Ishikawa (cell line): Measurements from ENCODE around the gene TCF4.

Source experiments
- CEBPB ChIP-seq: IDR thresholded peaks from 2 replicates; pipeline ENCODE4 v1.6.1; 2012
- CREB1 ChIP-seq: IDR thresholded peaks from 2 replicates; pipeline ENCODE4 v1.6.1; 2012; ENCODE audit warnings: low read depth
- EGR1 ChIP-seq: IDR thresholded peaks from 2 replicates; pipeline ENCODE4 v1.6.1; 2012
- EP300 ChIP-seq: IDR thresholded peaks from 2 replicates; pipeline ENCODE4 v1.6.1; 2012; ENCODE audit warnings: borderline replicate concordance
- FOXM1 ChIP-seq: IDR thresholded peaks from 2 replicates; pipeline ENCODE4 v1.6.1; 2012; ENCODE audit warnings: low read depth, borderline replicate concordance
- NFIC ChIP-seq: IDR thresholded peaks from 2 replicates; pipeline ENCODE4 v1.6.1; 2012
- RAD21 ChIP-seq: IDR thresholded peaks from 2 replicates; pipeline ENCODE4 v1.6.1; 2012; ENCODE audit warnings: low read depth
- TAF1 ChIP-seq: IDR thresholded peaks from 2 replicates; pipeline ENCODE4 v1.6.1; 2012; ENCODE audit warnings: low read depth, mild to moderate bottlenecking
- TCF12 ChIP-seq: IDR thresholded peaks from 2 replicates; pipeline ENCODE4 v1.6.1; 2012; ENCODE audit warnings: low read depth
- TEAD4 ChIP-seq: IDR thresholded peaks from 2 replicates; pipeline ENCODE4 v1.6.1; 2012
- USF1 ChIP-seq: IDR thresholded peaks from 2 replicates; pipeline ENCODE4 v1.6.1; 2012
- YY1 ChIP-seq: IDR thresholded peaks from 2 replicates; pipeline ENCODE4 v1.6.1; 2012; ENCODE audit warnings: low read depth
- ZBTB7A ChIP-seq: IDR thresholded peaks from 2 replicates; pipeline ENCODE4 v1.6.1; 2012; ENCODE audit warnings: low read depth
- TF ChIP-seq, protein P1 (sequence below): IDR thresholded peaks from 2 replicates; pipeline ENCODE4 v1.6.1; 2012; ENCODE audit warnings: low read depth, mild to moderate bottlenecking
- TF ChIP-seq, protein P2 (sequence below): IDR thresholded peaks from 2 replicates; pipeline ENCODE4 v1.6.1; 2012

Gene TCF4

DNA sequence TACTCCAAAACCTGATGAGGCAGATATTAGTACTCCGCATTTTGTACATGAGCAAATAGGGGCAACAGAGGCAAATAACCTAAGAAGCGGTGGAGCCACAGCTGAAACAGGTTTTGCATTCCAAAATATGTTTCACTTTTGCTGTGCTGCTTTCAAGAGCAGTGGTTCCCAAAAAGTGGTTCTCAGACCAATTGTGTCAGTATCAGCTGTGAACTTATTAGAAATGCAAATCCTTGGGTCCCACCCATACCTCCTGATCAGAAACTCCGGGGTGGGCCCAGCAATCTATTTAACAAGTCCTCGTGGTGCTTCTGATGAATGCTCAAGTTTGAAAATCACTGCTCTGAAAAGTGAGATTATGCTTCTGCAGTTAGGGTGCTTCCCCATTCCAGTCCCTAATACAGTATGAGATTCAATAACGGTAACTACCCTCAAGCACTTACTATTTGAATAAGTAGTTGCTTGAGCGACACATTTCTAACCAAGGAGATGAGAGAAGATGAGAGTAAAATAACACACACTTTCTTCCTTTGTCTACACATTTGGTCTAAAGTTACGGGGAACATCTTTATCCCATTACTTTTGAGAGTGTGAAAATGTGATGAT, 17.8 kb upstream of the TCF4 start:
- no peak for TF ChIP-seq USF1
- no peak for TF ChIP-seq TCF12
- TF ChIP-seq ZBTB7A = no peak
- TF ChIP-seq, protein P1, sequence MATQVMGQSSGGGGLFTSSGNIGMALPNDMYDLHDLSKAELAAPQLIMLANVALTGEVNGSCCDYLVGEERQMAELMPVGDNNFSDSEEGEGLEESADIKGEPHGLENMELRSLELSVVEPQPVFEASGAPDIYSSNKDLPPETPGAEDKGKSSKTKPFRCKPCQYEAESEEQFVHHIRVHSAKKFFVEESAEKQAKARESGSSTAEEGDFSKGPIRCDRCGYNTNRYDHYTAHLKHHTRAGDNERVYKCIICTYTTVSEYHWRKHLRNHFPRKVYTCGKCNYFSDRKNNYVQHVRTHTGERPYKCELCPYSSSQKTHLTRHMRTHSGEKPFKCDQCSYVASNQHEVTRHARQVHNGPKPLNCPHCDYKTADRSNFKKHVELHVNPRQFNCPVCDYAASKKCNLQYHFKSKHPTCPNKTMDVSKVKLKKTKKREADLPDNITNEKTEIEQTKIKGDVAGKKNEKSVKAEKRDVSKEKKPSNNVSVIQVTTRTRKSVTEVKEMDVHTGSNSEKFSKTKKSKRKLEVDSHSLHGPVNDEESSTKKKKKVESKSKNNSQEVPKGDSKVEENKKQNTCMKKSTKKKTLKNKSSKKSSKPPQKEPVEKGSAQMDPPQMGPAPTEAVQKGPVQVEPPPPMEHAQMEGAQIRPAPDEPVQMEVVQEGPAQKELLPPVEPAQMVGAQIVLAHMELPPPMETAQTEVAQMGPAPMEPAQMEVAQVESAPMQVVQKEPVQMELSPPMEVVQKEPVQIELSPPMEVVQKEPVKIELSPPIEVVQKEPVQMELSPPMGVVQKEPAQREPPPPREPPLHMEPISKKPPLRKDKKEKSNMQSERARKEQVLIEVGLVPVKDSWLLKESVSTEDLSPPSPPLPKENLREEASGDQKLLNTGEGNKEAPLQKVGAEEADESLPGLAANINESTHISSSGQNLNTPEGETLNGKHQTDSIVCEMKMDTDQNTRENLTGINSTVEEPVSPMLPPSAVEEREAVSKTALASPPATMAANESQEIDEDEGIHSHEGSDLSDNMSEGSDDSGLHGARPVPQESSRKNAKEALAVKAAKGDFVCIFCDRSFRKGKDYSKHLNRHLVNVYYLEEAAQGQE = no peak
- TF ChIP-seq, protein P2, sequence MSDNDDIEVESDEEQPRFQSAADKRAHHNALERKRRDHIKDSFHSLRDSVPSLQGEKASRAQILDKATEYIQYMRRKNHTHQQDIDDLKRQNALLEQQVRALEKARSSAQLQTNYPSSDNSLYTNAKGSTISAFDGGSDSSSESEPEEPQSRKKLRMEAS = no peak
- no peak for TF ChIP-seq TAF1
- TF ChIP-seq YY1 = no peak
- TF ChIP-seq NFIC = no peak
- no peak for TF ChIP-seq EGR1
- TF ChIP-seq RAD21 = no peak
- TF ChIP-seq EP300 = no peak
- no peak for TF ChIP-seq TEAD4
- TF ChIP-seq CEBPB = no peak
- no peak for TF ChIP-seq FOXM1
- TF ChIP-seq CREB1 = no peak

DNA sequence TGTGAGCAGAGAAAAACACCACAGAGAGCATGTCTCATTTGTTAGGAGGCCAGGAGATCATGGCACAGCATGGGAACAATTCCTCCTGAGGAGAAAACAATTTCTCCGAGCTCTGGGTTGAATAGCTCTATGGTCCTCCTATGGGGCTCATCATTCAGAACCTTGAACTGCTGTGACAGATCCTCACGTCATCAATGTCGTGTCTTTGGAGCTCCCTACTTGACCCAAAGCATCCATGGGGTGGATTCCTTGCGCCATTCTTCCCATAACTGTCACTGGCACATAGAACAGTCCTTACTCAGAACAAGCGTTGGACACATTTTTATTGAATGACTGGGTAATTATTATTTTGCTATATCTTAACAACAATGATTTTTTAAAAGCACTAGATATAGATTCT, 15.8 kb upstream of the TCF4 start:
- TF ChIP-seq CREB1 (no peak), CEBPB (no peak), YY1 (no peak), NFIC (no peak), FOXM1 (no peak)
- TF ChIP-seq, protein P1 = no peak

DNA sequence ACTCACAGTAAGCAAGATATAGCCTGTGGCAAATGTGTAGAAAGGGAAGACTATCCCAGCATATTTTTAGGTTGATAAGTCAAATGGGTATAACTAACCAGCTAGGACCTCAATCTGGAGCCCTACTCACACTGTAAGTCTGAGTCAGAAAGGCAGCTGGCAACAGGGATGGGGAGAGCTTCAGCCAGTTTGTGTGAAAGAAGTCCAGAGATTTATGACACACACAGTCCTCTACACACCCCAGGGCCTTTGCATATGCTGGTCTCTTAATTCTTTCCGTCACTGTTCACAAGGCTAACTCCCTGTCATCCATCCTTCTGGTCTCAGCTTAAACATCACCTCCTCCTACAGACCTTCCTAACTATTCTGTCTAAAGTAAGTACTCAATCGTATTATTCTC, 5.9 kb upstream of the TCF4 start:
- no peak for TF ChIP-seq TAF1
- TF ChIP-seq, protein P1 = no peak
- no peak for TF ChIP-seq TCF12
- no peak for TF ChIP-seq ZBTB7A
- TF ChIP-seq EGR1 = no peak
- no peak for TF ChIP-seq FOXM1
- TF ChIP-seq CREB1 = no peak
- TF ChIP-seq YY1 = no peak
- TF ChIP-seq, protein P2 = no peak

DNA sequence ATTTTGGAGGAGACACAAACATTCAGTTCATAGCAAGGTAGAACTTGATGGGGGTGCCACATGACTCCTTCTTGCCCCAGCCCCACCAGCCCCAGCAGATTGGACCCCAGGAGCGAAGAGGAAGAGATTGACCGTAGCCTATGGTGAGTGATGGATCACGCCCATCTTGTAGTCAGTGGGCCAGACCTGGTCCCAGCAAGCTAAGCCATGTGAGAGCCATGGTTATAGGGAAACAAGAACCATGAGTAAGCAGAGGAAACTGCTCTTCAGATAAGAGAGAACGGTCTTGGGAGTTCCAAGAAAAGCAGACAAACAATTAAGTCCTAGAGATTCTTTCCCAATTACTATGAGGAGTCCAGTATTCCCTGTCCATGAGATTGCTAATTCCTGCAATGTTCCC, 4.6 kb upstream of the TCF4 start:
- TF ChIP-seq, protein P2 = no peak
- TF ChIP-seq NFIC (no peak), EGR1 (no peak), TCF12 (no peak), CEBPB (no peak), YY1 (no peak), RAD21 (no peak), EP300 (no peak), USF1 (no peak), TAF1 (no peak), FOXM1 (no peak), TEAD4 (no peak)
- TF ChIP-seq, protein P1 = no peak
